ENCODE results near the gene C11orf68.

DNA sequence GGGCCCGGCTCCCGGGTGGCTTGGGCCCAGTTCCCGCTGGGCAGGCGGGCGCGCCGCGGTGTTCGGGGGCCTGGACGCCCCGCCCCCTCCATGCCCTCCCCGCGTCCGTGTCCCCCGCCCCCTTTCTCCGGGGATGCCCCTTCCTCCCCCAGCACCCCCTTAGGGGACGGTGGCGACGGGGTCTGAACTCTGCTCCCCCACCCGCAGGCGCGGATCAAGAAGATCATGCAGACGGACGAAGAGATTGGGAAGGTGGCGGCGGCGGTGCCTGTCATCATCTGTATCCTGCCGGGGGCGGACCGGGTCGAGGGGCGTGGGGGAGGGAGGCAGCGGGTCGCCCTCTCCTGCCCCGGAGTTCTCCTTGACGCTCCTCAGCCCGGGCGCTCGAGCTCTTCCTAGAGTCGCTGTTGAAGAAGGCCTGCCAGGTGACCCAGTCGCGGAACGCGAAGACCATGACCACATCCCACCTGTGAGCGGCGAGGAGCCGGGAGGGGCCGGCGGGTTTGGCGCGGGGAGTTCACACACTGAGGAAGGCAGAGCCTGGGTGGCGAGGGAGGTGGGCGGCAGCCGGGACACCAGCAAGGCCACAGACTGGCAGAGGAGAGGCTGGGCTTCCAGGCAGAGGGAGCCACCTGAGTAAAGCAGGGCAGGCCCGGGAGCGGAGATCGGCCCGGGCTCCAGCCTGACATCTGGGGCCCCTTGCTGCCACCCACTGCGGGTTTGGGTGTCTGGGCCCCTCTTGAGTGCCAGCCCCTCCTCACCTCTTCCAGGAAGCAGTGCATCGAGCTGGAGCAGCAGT lies 910 bp upstream of the C11orf68 start:
- TF ChIP-seq FOS (IDR thresholded peaks at IDR 0.05; ENCODE audit: extremely low read depth, insufficient read length) (no peak), ZMIZ1 (IDR thresholded peaks at IDR 0.05; ENCODE audit: low read depth in 2 of 2, low read length in 2 of 2) (no peak), ZNF408 (CRISPR knock-in tag; IDR thresholded peaks at IDR 0.05; ENCODE audit: low read depth) (no peak), CREB3 (tag; conservative IDR thresholded peaks at IDR 0.05; ENCODE audit: low read depth) (no peak), ESRRA (IDR thresholded peaks at IDR 0.05; ENCODE audit: borderline replicate concordance, low read depth) (no peak)
- TF ChIP-seq, protein P1, sequence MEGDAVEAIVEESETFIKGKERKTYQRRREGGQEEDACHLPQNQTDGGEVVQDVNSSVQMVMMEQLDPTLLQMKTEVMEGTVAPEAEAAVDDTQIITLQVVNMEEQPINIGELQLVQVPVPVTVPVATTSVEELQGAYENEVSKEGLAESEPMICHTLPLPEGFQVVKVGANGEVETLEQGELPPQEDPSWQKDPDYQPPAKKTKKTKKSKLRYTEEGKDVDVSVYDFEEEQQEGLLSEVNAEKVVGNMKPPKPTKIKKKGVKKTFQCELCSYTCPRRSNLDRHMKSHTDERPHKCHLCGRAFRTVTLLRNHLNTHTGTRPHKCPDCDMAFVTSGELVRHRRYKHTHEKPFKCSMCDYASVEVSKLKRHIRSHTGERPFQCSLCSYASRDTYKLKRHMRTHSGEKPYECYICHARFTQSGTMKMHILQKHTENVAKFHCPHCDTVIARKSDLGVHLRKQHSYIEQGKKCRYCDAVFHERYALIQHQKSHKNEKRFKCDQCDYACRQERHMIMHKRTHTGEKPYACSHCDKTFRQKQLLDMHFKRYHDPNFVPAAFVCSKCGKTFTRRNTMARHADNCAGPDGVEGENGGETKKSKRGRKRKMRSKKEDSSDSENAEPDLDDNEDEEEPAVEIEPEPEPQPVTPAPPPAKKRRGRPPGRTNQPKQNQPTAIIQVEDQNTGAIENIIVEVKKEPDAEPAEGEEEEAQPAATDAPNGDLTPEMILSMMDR (IDR thresholded peaks at IDR 0.05 in 2 of 3, conservative IDR thresholded peaks at IDR 0.05 in 1 of 3; ENCODE audit: insufficient read depth in 2 of 3, low read depth in 1 of 3, low read length in 3 of 3) = no peak
